SK-N-MC (cell line): ENCODE measurements around the gene HYAL1.

Experiments
- EZH2 ChIP-seq: fragments of 200-600 bp; sonication (generic); IDR thresholded peaks from one replicate; pipeline ENCODE4 v1.6.1; 2017; ENCODE audit warnings: antibody characterized with exemption
- FOXP2 ChIP-seq: optimal IDR thresholded peaks from 2 replicates; pipeline ENCODE3; 2011; ENCODE audit warnings: mild to moderate bottlenecking, moderate library complexity; ENCODE audit not compliant: insufficient read depth; ENCODE audit errors: extremely low read length, control extremely low read depth
- POLR2AphosphoS5 ChIP-seq: IDR thresholded peaks from 2 replicates; pipeline ENCODE4 v1.6.1; 2012; ENCODE audit warnings: mild to moderate bottlenecking, low read depth, low read length, borderline replicate concordance

DNA sequence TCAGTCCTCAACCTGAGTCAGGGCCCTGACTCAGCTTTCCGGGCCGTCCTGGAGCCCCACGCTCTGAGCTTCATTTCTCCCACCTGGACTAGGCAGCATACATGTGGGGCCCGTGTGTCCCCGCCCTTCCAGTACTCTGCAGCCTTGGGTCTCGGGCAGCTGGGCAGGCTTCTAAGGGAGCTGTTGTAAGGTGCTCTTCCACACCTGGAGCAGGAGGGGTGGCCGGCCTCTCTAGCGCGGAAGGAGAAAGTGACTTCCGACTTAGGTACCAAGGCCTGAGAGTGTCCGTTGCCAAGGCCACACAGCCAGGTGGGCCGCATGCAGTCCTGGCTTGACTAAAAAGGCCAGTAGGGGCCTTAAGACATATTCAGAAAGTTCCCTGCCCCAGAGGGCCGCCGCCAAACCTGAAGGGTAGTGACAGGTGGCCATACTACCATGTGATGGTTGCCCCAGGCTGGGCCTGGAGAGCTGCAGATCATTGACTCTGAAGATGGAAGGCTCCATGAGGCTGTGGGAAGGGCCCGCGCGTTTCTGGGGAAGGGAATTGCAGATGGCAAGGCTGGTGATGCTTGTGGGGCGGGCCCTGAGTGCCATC lies 43.8 kb downstream of the HYAL1 start:
- TF ChIP-seq EZH2 (no peak), POLR2AphosphoS5 (no peak), FOXP2 (no peak)
